IMR-90 (cell line): ENCODE results near the gene TBC1D24. TPM values are rescaled to one million over a fixed set of nuclear protein-coding genes. Genes with fewer than 3 reads are reported as not detected.

Source experiments
- ATAC-seq: fragments of 200-7000 bp; cut with Tn5 transposase; 2 replicates; pipeline ENCODE4 v1.9.1; 2020; ENCODE audit warnings: low read depth, mild to moderate bottlenecking, moderate library complexity
- BruUV-seq: library from RNA; stranded (reverse); fragments of 400-500 nt; replicated peaks from 2 replicates; lab custom pipeline; 2021; lab: Mats Ljungman, UMichigan
- CTCF ChIA-PET: fragments of 300-600 bp; formaldehyde crosslinking; extraction: SDS; loops from one replicate; lab custom pipeline; 2021; ENCODE audit warnings: antibody characterized with exemption; lab: Yijun Ruan, JAX
- POLR2A ChIA-PET: fragments of 300-600 bp; sonication (Branson Sonifier 250); formaldehyde crosslinking; loops from one replicate; lab custom pipeline; 2022; ENCODE audit warnings: antibody characterized with exemption; ENCODE audit not compliant: unreplicated experiment; lab: Charles Lee
- DNase-seq: peaks from one replicate; pipeline ENCODE4 v3.0.0; 2013
- H2AFZ ChIP-seq: replicated peaks from 2 replicates; pipeline ENCODE3; 2013; ENCODE audit warnings: low read length, mild to moderate bottlenecking; ENCODE audit not compliant: poor library complexity
- H2AK5ac ChIP-seq: 2 replicates; pipeline ENCODE4 v1.6.1; 2013; ENCODE audit warnings: low read depth, low read length, inconsistent platforms
- H2AK9ac ChIP-seq: replicated peaks from 2 replicates; pipeline ENCODE3; 2013; ENCODE audit warnings: mild to moderate bottlenecking, low read depth, low read length, moderate library complexity; ENCODE audit not compliant: poor library complexity
- H2BK120ac ChIP-seq: 2 replicates; pipeline ENCODE4 v1.6.1; 2013; ENCODE audit warnings: low read depth, low read length, inconsistent platforms
- H2BK15ac ChIP-seq: 3 replicates; pipeline ENCODE4 v1.6.1; 2013; ENCODE audit warnings: low read depth, low read length, inconsistent platforms
- H2BK20ac ChIP-seq: 2 replicates; pipeline ENCODE4 v1.6.1; 2013; ENCODE audit warnings: low read depth, mild to moderate bottlenecking, inconsistent platforms, low read length, moderate library complexity
- H2BK5ac ChIP-seq: 2 replicates; pipeline ENCODE4 v1.6.1; 2013; ENCODE audit warnings: mild to moderate bottlenecking, low read depth, low read length, inconsistent platforms; ENCODE audit not compliant: poor library complexity, severe bottlenecking
- H3K14ac ChIP-seq: replicated peaks from 2 replicates; pipeline ENCODE4 v1.6.1; 2013; ENCODE audit warnings: low read depth, low read length, inconsistent platforms
- H3K18ac ChIP-seq: 2 replicates; pipeline ENCODE4 v1.6.1; 2013; ENCODE audit warnings: low read depth, low read length, control low read depth
- H3K23ac ChIP-seq: 2 replicates; pipeline ENCODE4 v1.6.1; 2013; ENCODE audit warnings: low read depth, low read length, inconsistent platforms
- H3K27ac ChIP-seq: 2 replicates; pipeline ENCODE4 v1.5.1; 2013; ENCODE audit warnings: mild to moderate bottlenecking, control low read depth, low read length; ENCODE audit not compliant: insufficient read depth
- H3K27me3 ChIP-seq: 2 replicates; pipeline ENCODE4 v1.6.1; 2013; ENCODE audit warnings: low read length; ENCODE audit not compliant: control insufficient read depth, insufficient read depth
- H3K36me3 ChIP-seq: 2 replicates; pipeline ENCODE4 v1.6.1; 2013; ENCODE audit warnings: low read length, mixed read lengths; ENCODE audit not compliant: control insufficient read depth, insufficient read depth
- H3K4ac ChIP-seq: 2 replicates; pipeline ENCODE4 v1.6.1; 2013; ENCODE audit warnings: low read depth, low read length, inconsistent platforms
- H3K4me1 ChIP-seq: 2 replicates; pipeline ENCODE4 v1.6.1; 2013; ENCODE audit warnings: low read length, mixed read lengths; ENCODE audit not compliant: control insufficient read depth, insufficient read depth
- H3K4me2 ChIP-seq: 2 replicates; pipeline ENCODE4 v1.6.1; 2013; ENCODE audit warnings: low read depth, mild to moderate bottlenecking, control low read depth, low read length, moderate library complexity
- H3K4me3 ChIP-seq: 2 replicates; pipeline ENCODE4 v1.5.1; 2013; ENCODE audit warnings: low read depth, mild to moderate bottlenecking, control low read depth, low read length, moderate library complexity; ENCODE audit not compliant: insufficient read depth
- H3K56ac ChIP-seq: 2 replicates; pipeline ENCODE4 v1.6.1; 2013; ENCODE audit warnings: low read length, inconsistent platforms; ENCODE audit not compliant: insufficient read depth; ENCODE audit errors: extremely low read depth
- H3K79me1 ChIP-seq, 2 experiments: 2 replicates each; pipeline ENCODE4 v1.6.1; 2013; ENCODE audit warnings: low read length in 2 of 2, inconsistent platforms in 1 of 2, low read depth in 1 of 2
- H3K9ac ChIP-seq: 2 replicates; pipeline ENCODE4 v1.6.1; 2013; ENCODE audit warnings: low read depth, low read length, control low read depth
- H3K9me1 ChIP-seq: 2 replicates; pipeline ENCODE4 v1.6.1; 2013; ENCODE audit warnings: low read length, inconsistent platforms; ENCODE audit not compliant: insufficient read depth
- H3K9me3 ChIP-seq: 2 replicates; pipeline ENCODE4 v1.6.1; 2013; ENCODE audit warnings: low read length; ENCODE audit not compliant: control insufficient read depth, insufficient read depth
- H4K20me1 ChIP-seq: 2 replicates; pipeline ENCODE4 v1.6.1; 2013; ENCODE audit warnings: low read length, inconsistent platforms; ENCODE audit not compliant: insufficient read depth
- H4K5ac ChIP-seq: 2 replicates; pipeline ENCODE4 v1.6.1; 2013; ENCODE audit warnings: mild to moderate bottlenecking, low read depth, low read length, control low read depth
- H4K8ac ChIP-seq, 2 experiments: 2 replicates each; pipeline ENCODE4 v1.6.1; 2013; ENCODE audit warnings: low read depth in 2 of 2, low read length in 2 of 2, control low read depth in 1 of 2, inconsistent platforms in 1 of 2
- H4K91ac ChIP-seq: 2 replicates; pipeline ENCODE4 v1.6.1; 2013; ENCODE audit warnings: low read depth, low read length, inconsistent platforms; ENCODE audit not compliant: insufficient read depth
- BHLHE40 ChIP-seq: fragments of 150-350 bp; IDR thresholded peaks from 2 replicates; pipeline ENCODE4 v1.6.1; 2016; ENCODE audit warnings: mild to moderate bottlenecking, low read depth, low read length
- CEBPB ChIP-seq: IDR thresholded peaks from 2 replicates; pipeline ENCODE4 v1.6.1; 2012; ENCODE audit warnings: low read depth, low read length, improper control_type of control experiment
- CHD1 ChIP-seq: IDR thresholded peaks from 2 replicates; pipeline ENCODE4 v1.6.1; 2012; ENCODE audit warnings: low read depth, low read length, improper control_type of control experiment
- FOS ChIP-seq: fragments of 150-350 bp; IDR thresholded peaks from 2 replicates; pipeline ENCODE4 v1.6.1; 2016; ENCODE audit warnings: low read depth, low read length
- MAFK ChIP-seq: IDR thresholded peaks from 2 replicates; pipeline ENCODE4 v1.6.1; 2012; ENCODE audit warnings: low read depth, low read length, improper control_type of control experiment
- MAZ ChIP-seq: IDR thresholded peaks from 2 replicates; pipeline ENCODE4 v1.6.1; 2012; ENCODE audit warnings: low read depth, mild to moderate bottlenecking, low read length, improper control_type of control experiment, moderate library complexity, borderline replicate concordance
- MXI1 ChIP-seq: IDR thresholded peaks from 2 replicates; pipeline ENCODE4 v1.6.1; 2012; ENCODE audit warnings: low read depth, mild to moderate bottlenecking, low read length, moderate library complexity, borderline replicate concordance
- NFE2L2 ChIP-seq: fragments of 150-350 bp; IDR thresholded peaks from 2 replicates; pipeline ENCODE4 v1.6.1; 2016; ENCODE audit warnings: low read depth, mild to moderate bottlenecking, low read length
- POLR2A ChIP-seq: IDR thresholded peaks from 2 replicates; pipeline ENCODE4 v1.6.1; 2012; ENCODE audit warnings: mild to moderate bottlenecking, low read depth, low read length
- RAD21 ChIP-seq: IDR thresholded peaks from 2 replicates; pipeline ENCODE4 v1.6.1; 2012; ENCODE audit warnings: low read length, improper control_type of control experiment
- RCOR1 ChIP-seq: IDR thresholded peaks from 2 replicates; pipeline ENCODE4 v1.6.1; 2012; ENCODE audit warnings: mild to moderate bottlenecking, low read length, improper control_type of control experiment; ENCODE audit not compliant: insufficient replicate concordance
- RFX5 ChIP-seq: IDR thresholded peaks from 2 replicates; pipeline ENCODE4 v1.8.0; 2012; ENCODE audit warnings: low read depth, mild to moderate bottlenecking, low read length, moderate library complexity
- SMC3 ChIP-seq: fragments of 150-350 bp; IDR thresholded peaks from 2 replicates; pipeline ENCODE4 v1.6.1; 2016; ENCODE audit warnings: low read depth, mild to moderate bottlenecking, antibody characterized with exemption, low read length, moderate library complexity
- USF2 ChIP-seq: fragments of 150-350 bp; IDR thresholded peaks from 2 replicates; pipeline ENCODE4 v1.6.1; 2017; ENCODE audit warnings: mild to moderate bottlenecking, antibody characterized with exemption, low read length, low read depth
- WGBS, 2 experiments: methylation state at CpG; one replicate each; pipeline versions ENCODE4 v1.1.5 to v1.1.7; 2013; ENCODE audit warnings: missing lambda C conversion rate in 2 of 2; ENCODE audit not compliant: insufficient read length in 1 of 2; ENCODE audit errors: extremely low coverage in 2 of 2; 5-methylcytosine and 5-hydroxymethylcytosine counted together
- dilution Hi-C: fragments of 300-500 bp; cut with HindIII; formaldehyde crosslinking; loops from one replicate; pipeline ENCODE4 v1.14.3; 2018; ENCODE audit warnings: low sequenced_read_pairs; ENCODE audit not compliant: unreplicated experiment
- in situ Hi-C: fragments of 300-500 bp; cut with MboI; formaldehyde crosslinking; loops from 3 replicates; pipeline ENCODE4 v1.14.3; 2019; ENCODE audit warnings: low sequenced_read_pairs, inconsistent platforms, mixed read lengths
- intact Hi-C: fragments of 100-400 bp; cut with micrococcal nuclease; formaldehyde crosslinking; loops from 2 replicates; pipeline ENCODE4 v1.10.0; 2022
- polyA plus RNA-seq, 3 experiments: library from polyadenylated mRNA; depleted of rRNA; stranded (reverse); fragments of >200 nt; gene quantifications; 2 replicates each; pipeline ENCODE4 v1.2.3, GENCODE V29; 2012; ENCODE audit warnings: low replicate concordance in 1 of 3
- total RNA-seq: library from RNA; depleted of rRNA; stranded (reverse); fragments of >200 nt; gene quantifications from 2 replicates; pipeline ENCODE4 v1.2.3, GENCODE V29; 2012
- TF ChIP-seq, protein P1 (sequence below): fragments of 150-350 bp; IDR thresholded peaks from 2 replicates; pipeline ENCODE4 v1.6.1; 2016; ENCODE audit warnings: low read depth, mild to moderate bottlenecking, low read length, moderate library complexity, borderline replicate concordance
- TF ChIP-seq, protein P2 (sequence below): conservative IDR thresholded peaks from 2 replicates; pipeline ENCODE4 v1.5.1; 2012; ENCODE audit warnings: mild to moderate bottlenecking, low read depth, low read length, improper control_type of control experiment

TBC1D24 gene
- total and polyA plus RNA-seq, 2 of the 4 experiments (the other 2 are of a cell fraction), result 7.5 to 13.4 TPM

- no peak overlapping the region for H3K4me3 ChIP-seq
- no peak overlapping the region for H3K4ac ChIP-seq
- no peak overlapping the region for H3K23ac ChIP-seq
- H3K9me1 ChIP-seq, result no peaks in the 10 kb centered on the region
- no peak overlapping the region for H4K8ac ChIP-seq
- POLR2A ChIA-PET, result no interaction called here
- intact Hi-C loops (no loop called here), dilution Hi-C loops (no loop called here), in situ Hi-C loops (loop anchor here (5.0 kb wide), 1 partner anchor 152 kb away; the partner anchor contains the start of gene ABCA3)
- no peaks in the 10 kb centered on the region for H3K9me3 ChIP-seq
- H2BK20ac ChIP-seq, result no peak overlapping the region
- H2AK5ac ChIP-seq, result no peak overlapping the region
- peaks cover 3 to 24% of the 10 kb centered on the region in 2 experiments for H3K79me1 ChIP-seq
- H4K20me1 ChIP-seq, result peaks cover 11% of the 10 kb centered on the region; the same call in 1 of the 2 replicates
- H2AK9ac ChIP-seq, result no peak overlapping the region
- no peak overlapping the region for H2BK120ac ChIP-seq
- no peak overlapping the region for H3K4me2 ChIP-seq
- ATAC-seq (no peak), DNase-seq (no peak)
- H3K27me3 ChIP-seq, result no peaks in the 10 kb centered on the region
- H3K36me3 ChIP-seq, result peaks cover 21% of the 10 kb centered on the region; the same call in 1 of the 2 replicates
- BruUV-seq, result no TSS peak
- no peak overlapping the region for H2AFZ ChIP-seq
- no peak overlapping the region for H4K91ac ChIP-seq
- no peak overlapping the region for H3K27ac ChIP-seq
- CTCF ChIA-PET, result no interaction called here
- no peak overlapping the region for H3K56ac ChIP-seq
- no peak overlapping the region for H2BK5ac ChIP-seq
- H3K18ac ChIP-seq, result no peak overlapping the region
- TF ChIP-seq USF2 (no peak), CEBPB (no peak), MAZ (no peak), NFE2L2 (no peak), MAFK (no peak), FOS (no peak), RAD21 (no peak), SMC3 (no peak), MXI1 (no peak), POLR2A (no peak), RCOR1 (no peak), RFX5 (no peak), BHLHE40 (no peak), CHD1 (no peak)
- TF ChIP-seq, protein P1, sequence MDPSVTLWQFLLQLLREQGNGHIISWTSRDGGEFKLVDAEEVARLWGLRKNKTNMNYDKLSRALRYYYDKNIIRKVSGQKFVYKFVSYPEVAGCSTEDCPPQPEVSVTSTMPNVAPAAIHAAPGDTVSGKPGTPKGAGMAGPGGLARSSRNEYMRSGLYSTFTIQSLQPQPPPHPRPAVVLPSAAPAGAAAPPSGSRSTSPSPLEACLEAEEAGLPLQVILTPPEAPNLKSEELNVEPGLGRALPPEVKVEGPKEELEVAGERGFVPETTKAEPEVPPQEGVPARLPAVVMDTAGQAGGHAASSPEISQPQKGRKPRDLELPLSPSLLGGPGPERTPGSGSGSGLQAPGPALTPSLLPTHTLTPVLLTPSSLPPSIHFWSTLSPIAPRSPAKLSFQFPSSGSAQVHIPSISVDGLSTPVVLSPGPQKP, result no peak
- TF ChIP-seq, protein P2, sequence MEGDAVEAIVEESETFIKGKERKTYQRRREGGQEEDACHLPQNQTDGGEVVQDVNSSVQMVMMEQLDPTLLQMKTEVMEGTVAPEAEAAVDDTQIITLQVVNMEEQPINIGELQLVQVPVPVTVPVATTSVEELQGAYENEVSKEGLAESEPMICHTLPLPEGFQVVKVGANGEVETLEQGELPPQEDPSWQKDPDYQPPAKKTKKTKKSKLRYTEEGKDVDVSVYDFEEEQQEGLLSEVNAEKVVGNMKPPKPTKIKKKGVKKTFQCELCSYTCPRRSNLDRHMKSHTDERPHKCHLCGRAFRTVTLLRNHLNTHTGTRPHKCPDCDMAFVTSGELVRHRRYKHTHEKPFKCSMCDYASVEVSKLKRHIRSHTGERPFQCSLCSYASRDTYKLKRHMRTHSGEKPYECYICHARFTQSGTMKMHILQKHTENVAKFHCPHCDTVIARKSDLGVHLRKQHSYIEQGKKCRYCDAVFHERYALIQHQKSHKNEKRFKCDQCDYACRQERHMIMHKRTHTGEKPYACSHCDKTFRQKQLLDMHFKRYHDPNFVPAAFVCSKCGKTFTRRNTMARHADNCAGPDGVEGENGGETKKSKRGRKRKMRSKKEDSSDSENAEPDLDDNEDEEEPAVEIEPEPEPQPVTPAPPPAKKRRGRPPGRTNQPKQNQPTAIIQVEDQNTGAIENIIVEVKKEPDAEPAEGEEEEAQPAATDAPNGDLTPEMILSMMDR, result no peak
- no peaks in the 10 kb centered on the region; the same call in 1 of the 2 replicates for H3K4me1 ChIP-seq
- no peak overlapping the region for H3K14ac ChIP-seq
- no peak overlapping the region for H4K5ac ChIP-seq
- H3K9ac ChIP-seq, result no peak overlapping the region
- whole genome bisulfite sequencing, 2 experiments, result 100% methylated on average over 2 of the region's 5 CpGs; no CpG with 5 or more reads in 1 of the 2 experiments
- H2BK15ac ChIP-seq, result no peak overlapping the region
Measured at GRCh38 chr16:2494616-2495015, 19.7 kb downstream of the TBC1D24 start.
